Activated CD4-positive, CD25-positive, alpha-beta regulatory T cell treated with anti-CD3 and anti-CD28 coated beads, Interleukin-2, amount 50 U/mL, for 24 hours (primary cell): ENCODE results near the gene DAB2IP.

Experiments
- ATAC-seq, 2 donors: fragments of 150-1000 bp; cut with Tn5 transposase; one replicate each; pipeline ENCODE4 v1.10.0; 2021; ENCODE audit warnings: mild to moderate bottlenecking in 1 of 2, moderate library complexity in 1 of 2

The DAB2IP gene

GRCh38 chr9:121748727-121749423 is 97.4 kb downstream of the DAB2IP start:
- ATAC-seq = no peak

DNA sequence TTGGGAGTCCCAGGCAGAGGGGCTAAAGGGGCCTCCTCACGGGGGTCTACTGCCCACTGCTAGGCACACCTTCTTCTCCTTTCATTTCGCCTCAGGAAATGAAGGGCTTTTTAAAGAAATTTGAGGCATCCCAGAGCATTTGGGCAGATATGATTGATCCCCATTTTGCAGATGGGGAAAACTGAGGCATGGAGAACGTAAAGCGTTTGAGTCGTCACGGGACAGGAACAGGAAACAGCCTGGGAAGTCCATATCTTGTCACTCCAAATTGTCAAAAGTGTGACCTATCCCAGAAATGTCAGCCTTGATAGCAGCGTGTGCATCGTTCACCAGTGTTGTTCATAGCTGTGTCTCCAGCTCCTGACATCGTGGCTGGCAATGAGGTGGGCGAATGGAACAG is 98.2 kb downstream of the DAB2IP start:
- ATAC-seq = no peak

DNA sequence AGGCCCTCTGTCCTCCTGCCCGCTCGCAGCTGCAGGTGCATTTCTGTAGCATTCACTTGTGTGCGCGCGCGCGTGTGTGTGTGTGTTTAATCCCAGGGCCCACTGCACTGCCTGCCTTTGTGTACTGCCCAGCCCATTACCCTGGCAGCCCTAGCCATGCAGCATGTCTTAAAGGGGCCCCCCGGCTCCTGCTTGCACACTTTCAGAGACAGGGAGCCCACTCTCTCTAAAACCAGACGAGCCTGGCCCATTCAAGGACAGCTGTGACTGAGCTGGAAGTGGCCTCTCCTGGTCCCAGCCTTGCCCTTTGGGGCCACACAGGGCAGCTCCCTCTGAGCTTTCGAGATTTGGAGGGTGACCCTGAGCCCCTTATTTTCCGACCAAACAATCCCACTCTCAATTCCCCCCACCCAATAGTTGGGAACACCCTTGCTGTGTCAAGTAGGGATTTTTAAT is 98.9 kb downstream of the DAB2IP start:
- no peak for ATAC-seq

GRCh38 chr9:121750715-121751623 is 99.5 kb downstream of the DAB2IP start:
- ATAC-seq = no peak

GRCh38 chr9:121751686-121752445 is 100.4 kb downstream of the DAB2IP start:
- no peak for ATAC-seq

- no peak for ATAC-seq
Observed at GRCh38 chr9:121752929-121753328, 101.5 kb downstream of the DAB2IP start.

- ATAC-seq = no peak
Observed at GRCh38 chr9:121753802-121754654, 102.6 kb downstream of the DAB2IP start.

DNA sequence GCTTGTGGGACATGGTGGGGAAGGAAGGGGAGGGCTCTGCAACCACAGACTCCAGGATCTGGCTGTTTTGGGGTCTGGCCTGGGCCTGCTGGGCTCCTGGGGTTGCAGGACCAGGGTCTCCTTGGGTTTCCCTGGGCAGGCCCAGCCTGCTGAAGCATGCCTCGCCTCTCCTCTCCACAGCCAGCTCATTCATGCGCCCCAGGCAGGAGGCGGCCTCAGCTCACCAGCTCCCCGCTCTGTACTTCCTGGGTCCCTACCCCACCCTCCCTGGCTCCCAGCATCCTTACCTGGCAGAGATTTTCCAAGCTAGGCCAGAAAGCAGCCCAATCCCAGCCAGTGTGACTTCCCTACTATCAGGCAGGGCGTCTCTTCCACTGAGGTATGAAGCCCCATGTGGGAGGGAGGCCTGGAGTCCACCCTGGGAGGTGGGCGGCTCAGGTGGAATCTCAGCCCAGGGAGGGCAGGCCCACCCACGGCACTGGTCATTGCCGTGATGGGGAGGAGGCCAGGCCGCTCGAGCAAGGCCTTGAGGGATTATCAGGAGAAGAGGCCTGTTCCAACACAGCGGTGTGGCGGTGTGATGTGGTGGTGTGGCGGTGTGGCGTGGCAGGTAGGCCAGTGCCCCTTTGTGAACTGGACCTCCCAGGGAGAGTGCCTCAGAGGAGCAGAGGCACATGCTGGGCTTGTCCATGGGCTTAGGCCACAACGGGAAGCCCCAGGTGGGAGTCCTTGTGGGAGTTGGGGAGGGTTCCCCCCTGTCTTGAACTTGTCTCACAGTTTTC is 103.4 kb downstream of the DAB2IP start:
- no peak for ATAC-seq

GRCh38 chr9:121755581-121755980 is 104.1 kb downstream of the DAB2IP start:
- ATAC-seq = no peak

DNA sequence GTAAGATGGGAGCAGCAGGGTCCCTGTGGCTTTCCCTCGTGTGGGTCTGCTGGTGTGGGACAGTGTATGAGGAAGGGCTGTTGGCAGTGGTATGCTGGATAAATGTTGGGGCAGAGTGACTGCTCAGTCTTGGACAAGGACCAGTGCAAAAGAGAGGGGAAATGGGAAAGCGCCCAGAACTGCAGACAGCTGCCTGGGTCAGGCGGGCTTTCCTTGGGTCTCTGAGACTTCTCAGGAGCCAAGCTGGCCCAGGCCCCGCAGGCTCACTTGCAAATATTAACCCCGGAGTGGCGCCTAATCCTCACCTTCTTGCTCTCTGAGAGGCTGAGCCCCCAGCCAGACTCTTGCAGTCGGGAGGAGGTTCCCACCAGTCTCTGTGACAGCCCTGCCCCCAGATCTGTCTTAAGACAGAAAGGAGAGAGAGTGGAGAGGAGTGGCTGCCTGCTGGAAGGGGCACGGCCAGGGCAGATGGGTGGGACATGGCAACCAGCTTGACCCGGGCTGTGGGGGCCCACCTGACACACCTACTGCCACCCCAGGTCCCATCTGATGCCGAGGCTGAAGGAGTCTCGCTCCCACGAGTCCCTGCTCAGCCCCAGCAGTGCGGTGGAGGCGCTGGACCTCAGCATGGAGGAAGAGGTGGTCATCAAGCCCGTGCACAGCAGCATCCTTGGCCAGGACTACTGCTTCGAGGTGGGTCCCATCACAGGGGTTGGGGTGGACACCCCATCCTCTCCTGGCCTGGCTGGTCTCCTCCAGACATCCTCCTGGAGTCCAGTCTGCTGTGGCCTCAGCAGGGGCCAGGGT is 105.2 kb downstream of the DAB2IP start:
- ATAC-seq = no peak

DNA sequence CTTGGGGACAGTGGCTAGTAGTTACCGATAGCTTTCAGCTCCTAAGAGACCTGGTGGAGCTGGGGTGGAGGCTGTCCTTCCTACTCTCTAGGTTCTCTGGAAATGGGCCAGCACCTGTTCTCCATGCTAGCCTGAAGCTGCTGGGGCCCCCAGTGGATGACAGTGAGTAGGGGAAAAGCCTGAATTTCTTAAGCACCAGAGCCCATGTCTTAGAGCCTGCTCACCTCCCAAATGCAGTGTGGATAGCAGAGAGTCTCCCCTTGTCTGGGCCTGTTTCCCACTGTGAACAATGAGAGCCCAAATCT is 105.8 kb downstream of the DAB2IP start:
- ATAC-seq = no peak

DNA sequence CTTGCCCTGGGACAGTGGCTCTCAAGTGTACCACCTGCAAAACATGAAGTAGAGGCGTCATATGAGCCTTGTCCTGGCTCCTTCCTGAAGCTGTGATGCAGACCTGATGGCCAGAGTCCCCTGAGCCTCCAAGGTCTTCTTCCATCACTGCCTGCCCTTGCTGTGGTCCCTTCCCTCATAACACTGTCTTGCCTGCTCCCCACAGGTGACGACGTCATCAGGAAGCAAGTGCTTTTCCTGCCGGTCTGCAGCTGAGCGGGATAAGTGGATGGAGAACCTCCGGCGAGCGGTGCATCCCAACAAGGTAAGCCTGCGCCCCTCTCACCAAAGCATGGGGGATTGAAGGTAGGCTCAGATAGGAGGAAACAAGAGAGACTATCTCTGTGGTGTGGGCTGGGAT is 107.3 kb downstream of the DAB2IP start:
- no peak for ATAC-seq

GRCh38 chr9:121759996-121760395 is 108.6 kb downstream of the DAB2IP start:
- ATAC-seq = no peak

GRCh38 chr9:121760571-121760970 is 109.1 kb downstream of the DAB2IP start:
- ATAC-seq = no peak

- ATAC-seq = no peak
Observed at GRCh38 chr9:121763131-121763530, 111.7 kb downstream of the DAB2IP start.

GRCh38 chr9:121763561-121764370 is 112.3 kb downstream of the DAB2IP start:
- no peak for ATAC-seq

GRCh38 chr9:121764371-121764730 is 112.9 kb downstream of the DAB2IP start:
- no peak for ATAC-seq

- ATAC-seq = no peak
Observed at GRCh38 chr9:121765021-121765950, 113.9 kb downstream of the DAB2IP start.
